IMR-90 (cell line): ENCODE measurements around the gene PTGDS. TPM values are rescaled to one million over a fixed set of nuclear protein-coding genes. Genes with fewer than 3 reads are reported as not detected.
A peak's percentile ranks its signal among the peaks of the same experiment; 100 is the strongest.

ENCODE experiments used
- ATAC-seq: fragments of 200-7000 bp; cut with Tn5 transposase; 2 replicates; pipeline ENCODE4 v1.9.1; 2020; ENCODE audit warnings: low read depth, mild to moderate bottlenecking, moderate library complexity
- BruUV-seq: library from RNA; stranded (reverse); fragments of 400-500 nt; replicated peaks from 2 replicates; lab custom pipeline; 2021; lab: Mats Ljungman, UMichigan
- CTCF ChIA-PET: fragments of 300-600 bp; formaldehyde crosslinking; extraction: SDS; loops from one replicate; lab custom pipeline; 2021; ENCODE audit warnings: antibody characterized with exemption; lab: Yijun Ruan, JAX
- POLR2A ChIA-PET: fragments of 300-600 bp; sonication (Branson Sonifier 250); formaldehyde crosslinking; loops from one replicate; lab custom pipeline; 2022; ENCODE audit warnings: antibody characterized with exemption; ENCODE audit not compliant: unreplicated experiment; lab: Charles Lee
- DNase-seq: peaks from one replicate; pipeline ENCODE4 v3.0.0; 2013
- H2AFZ ChIP-seq: replicated peaks from 2 replicates; pipeline ENCODE3; 2013; ENCODE audit warnings: low read length, mild to moderate bottlenecking; ENCODE audit not compliant: poor library complexity
- H2AK5ac ChIP-seq: 2 replicates; pipeline ENCODE4 v1.6.1; 2013; ENCODE audit warnings: low read depth, low read length, inconsistent platforms
- H2AK9ac ChIP-seq: replicated peaks from 2 replicates; pipeline ENCODE3; 2013; ENCODE audit warnings: mild to moderate bottlenecking, low read depth, low read length, moderate library complexity; ENCODE audit not compliant: poor library complexity
- H2BK120ac ChIP-seq: 2 replicates; pipeline ENCODE4 v1.6.1; 2013; ENCODE audit warnings: low read depth, low read length, inconsistent platforms
- H2BK15ac ChIP-seq: 3 replicates; pipeline ENCODE4 v1.6.1; 2013; ENCODE audit warnings: low read depth, low read length, inconsistent platforms
- H2BK20ac ChIP-seq: 2 replicates; pipeline ENCODE4 v1.6.1; 2013; ENCODE audit warnings: low read depth, mild to moderate bottlenecking, inconsistent platforms, low read length, moderate library complexity
- H2BK5ac ChIP-seq: 2 replicates; pipeline ENCODE4 v1.6.1; 2013; ENCODE audit warnings: mild to moderate bottlenecking, low read depth, low read length, inconsistent platforms; ENCODE audit not compliant: poor library complexity, severe bottlenecking
- H3K14ac ChIP-seq: replicated peaks from 2 replicates; pipeline ENCODE4 v1.6.1; 2013; ENCODE audit warnings: low read depth, low read length, inconsistent platforms
- H3K18ac ChIP-seq: 2 replicates; pipeline ENCODE4 v1.6.1; 2013; ENCODE audit warnings: low read depth, low read length, control low read depth
- H3K23ac ChIP-seq: 2 replicates; pipeline ENCODE4 v1.6.1; 2013; ENCODE audit warnings: low read depth, low read length, inconsistent platforms
- H3K27ac ChIP-seq: 2 replicates; pipeline ENCODE4 v1.5.1; 2013; ENCODE audit warnings: mild to moderate bottlenecking, control low read depth, low read length; ENCODE audit not compliant: insufficient read depth
- H3K27me3 ChIP-seq: 2 replicates; pipeline ENCODE4 v1.6.1; 2013; ENCODE audit warnings: low read length; ENCODE audit not compliant: control insufficient read depth, insufficient read depth
- H3K36me3 ChIP-seq: 2 replicates; pipeline ENCODE4 v1.6.1; 2013; ENCODE audit warnings: low read length, mixed read lengths; ENCODE audit not compliant: control insufficient read depth, insufficient read depth
- H3K4ac ChIP-seq: 2 replicates; pipeline ENCODE4 v1.6.1; 2013; ENCODE audit warnings: low read depth, low read length, inconsistent platforms
- H3K4me1 ChIP-seq: 2 replicates; pipeline ENCODE4 v1.6.1; 2013; ENCODE audit warnings: low read length, mixed read lengths; ENCODE audit not compliant: control insufficient read depth, insufficient read depth
- H3K4me2 ChIP-seq: 2 replicates; pipeline ENCODE4 v1.6.1; 2013; ENCODE audit warnings: low read depth, mild to moderate bottlenecking, control low read depth, low read length, moderate library complexity
- H3K4me3 ChIP-seq: 2 replicates; pipeline ENCODE4 v1.5.1; 2013; ENCODE audit warnings: low read depth, mild to moderate bottlenecking, control low read depth, low read length, moderate library complexity; ENCODE audit not compliant: insufficient read depth
- H3K56ac ChIP-seq: 2 replicates; pipeline ENCODE4 v1.6.1; 2013; ENCODE audit warnings: low read length, inconsistent platforms; ENCODE audit not compliant: insufficient read depth; ENCODE audit errors: extremely low read depth
- H3K79me1 ChIP-seq, 2 experiments: 2 replicates each; pipeline ENCODE4 v1.6.1; 2013; ENCODE audit warnings: low read length in 2 of 2, inconsistent platforms in 1 of 2, low read depth in 1 of 2
- H3K9ac ChIP-seq: 2 replicates; pipeline ENCODE4 v1.6.1; 2013; ENCODE audit warnings: low read depth, low read length, control low read depth
- H3K9me1 ChIP-seq: 2 replicates; pipeline ENCODE4 v1.6.1; 2013; ENCODE audit warnings: low read length, inconsistent platforms; ENCODE audit not compliant: insufficient read depth
- H3K9me3 ChIP-seq: 2 replicates; pipeline ENCODE4 v1.6.1; 2013; ENCODE audit warnings: low read length; ENCODE audit not compliant: control insufficient read depth, insufficient read depth
- H4K20me1 ChIP-seq: 2 replicates; pipeline ENCODE4 v1.6.1; 2013; ENCODE audit warnings: low read length, inconsistent platforms; ENCODE audit not compliant: insufficient read depth
- H4K5ac ChIP-seq: 2 replicates; pipeline ENCODE4 v1.6.1; 2013; ENCODE audit warnings: mild to moderate bottlenecking, low read depth, low read length, control low read depth
- H4K8ac ChIP-seq, 2 experiments: 2 replicates each; pipeline ENCODE4 v1.6.1; 2013; ENCODE audit warnings: low read depth in 2 of 2, low read length in 2 of 2, control low read depth in 1 of 2, inconsistent platforms in 1 of 2
- H4K91ac ChIP-seq: 2 replicates; pipeline ENCODE4 v1.6.1; 2013; ENCODE audit warnings: low read depth, low read length, inconsistent platforms; ENCODE audit not compliant: insufficient read depth
- BHLHE40 ChIP-seq: fragments of 150-350 bp; IDR thresholded peaks from 2 replicates; pipeline ENCODE4 v1.6.1; 2016; ENCODE audit warnings: mild to moderate bottlenecking, low read depth, low read length
- CEBPB ChIP-seq: IDR thresholded peaks from 2 replicates; pipeline ENCODE4 v1.6.1; 2012; ENCODE audit warnings: low read depth, low read length, improper control_type of control experiment
- CHD1 ChIP-seq: IDR thresholded peaks from 2 replicates; pipeline ENCODE4 v1.6.1; 2012; ENCODE audit warnings: low read depth, low read length, improper control_type of control experiment
- CTCF ChIP-seq: conservative IDR thresholded peaks from 2 replicates; pipeline ENCODE4 v1.5.1; 2012; ENCODE audit warnings: mild to moderate bottlenecking, low read depth, low read length, improper control_type of control experiment
- ELK1 ChIP-seq: fragments of 150-350 bp; IDR thresholded peaks from 2 replicates; pipeline ENCODE4 v1.6.1; 2016; ENCODE audit warnings: low read depth, mild to moderate bottlenecking, low read length, moderate library complexity, borderline replicate concordance
- FOS ChIP-seq: fragments of 150-350 bp; IDR thresholded peaks from 2 replicates; pipeline ENCODE4 v1.6.1; 2016; ENCODE audit warnings: low read depth, low read length
- MAFK ChIP-seq: IDR thresholded peaks from 2 replicates; pipeline ENCODE4 v1.6.1; 2012; ENCODE audit warnings: low read depth, low read length, improper control_type of control experiment
- MAZ ChIP-seq: IDR thresholded peaks from 2 replicates; pipeline ENCODE4 v1.6.1; 2012; ENCODE audit warnings: low read depth, mild to moderate bottlenecking, low read length, improper control_type of control experiment, moderate library complexity, borderline replicate concordance
- MXI1 ChIP-seq: IDR thresholded peaks from 2 replicates; pipeline ENCODE4 v1.6.1; 2012; ENCODE audit warnings: low read depth, mild to moderate bottlenecking, low read length, moderate library complexity, borderline replicate concordance
- NFE2L2 ChIP-seq: fragments of 150-350 bp; IDR thresholded peaks from 2 replicates; pipeline ENCODE4 v1.6.1; 2016; ENCODE audit warnings: low read depth, mild to moderate bottlenecking, low read length
- POLR2A ChIP-seq: IDR thresholded peaks from 2 replicates; pipeline ENCODE4 v1.6.1; 2012; ENCODE audit warnings: mild to moderate bottlenecking, low read depth, low read length
- RAD21 ChIP-seq: IDR thresholded peaks from 2 replicates; pipeline ENCODE4 v1.6.1; 2012; ENCODE audit warnings: low read length, improper control_type of control experiment
- RCOR1 ChIP-seq: IDR thresholded peaks from 2 replicates; pipeline ENCODE4 v1.6.1; 2012; ENCODE audit warnings: mild to moderate bottlenecking, low read length, improper control_type of control experiment; ENCODE audit not compliant: insufficient replicate concordance
- RFX5 ChIP-seq: IDR thresholded peaks from 2 replicates; pipeline ENCODE4 v1.8.0; 2012; ENCODE audit warnings: low read depth, mild to moderate bottlenecking, low read length, moderate library complexity
- SMC3 ChIP-seq: fragments of 150-350 bp; IDR thresholded peaks from 2 replicates; pipeline ENCODE4 v1.6.1; 2016; ENCODE audit warnings: low read depth, mild to moderate bottlenecking, antibody characterized with exemption, low read length, moderate library complexity
- USF2 ChIP-seq: fragments of 150-350 bp; IDR thresholded peaks from 2 replicates; pipeline ENCODE4 v1.6.1; 2017; ENCODE audit warnings: mild to moderate bottlenecking, antibody characterized with exemption, low read length, low read depth
- WGBS, 2 experiments: methylation state at CpG; one replicate each; pipeline versions ENCODE4 v1.1.5 to v1.1.7; 2013; ENCODE audit warnings: missing lambda C conversion rate in 2 of 2; ENCODE audit not compliant: insufficient read length in 1 of 2; ENCODE audit errors: extremely low coverage in 2 of 2; 5-methylcytosine and 5-hydroxymethylcytosine counted together
- dilution Hi-C: fragments of 300-500 bp; cut with HindIII; formaldehyde crosslinking; loops from one replicate; pipeline ENCODE4 v1.14.3; 2018; ENCODE audit warnings: low sequenced_read_pairs; ENCODE audit not compliant: unreplicated experiment
- in situ Hi-C: fragments of 300-500 bp; cut with MboI; formaldehyde crosslinking; loops from 3 replicates; pipeline ENCODE4 v1.14.3; 2019; ENCODE audit warnings: low sequenced_read_pairs, inconsistent platforms, mixed read lengths
- intact Hi-C: fragments of 100-400 bp; cut with micrococcal nuclease; formaldehyde crosslinking; loops from 2 replicates; pipeline ENCODE4 v1.10.0; 2022
- polyA plus RNA-seq, 3 experiments: library from polyadenylated mRNA; depleted of rRNA; stranded (reverse); fragments of >200 nt; gene quantifications; 2 replicates each; pipeline ENCODE4 v1.2.3, GENCODE V29; 2012; ENCODE audit warnings: low replicate concordance in 1 of 3
- total RNA-seq: library from RNA; depleted of rRNA; stranded (reverse); fragments of >200 nt; gene quantifications from 2 replicates; pipeline ENCODE4 v1.2.3, GENCODE V29; 2012

Gene PTGDS
- total and polyA plus RNA-seq, 2 of the 4 experiments (the other 2 are of a cell fraction), result 1.2 TPM; not detected in 1

- Histone ChIP-seq H3K56ac (no peak overlapping the region), H3K4me2 (peak overlapping the region; percentile 19; the same call in 1 of the 2 replicates), H3K9ac (no peak overlapping the region), H2BK20ac (no peak overlapping the region), H4K8ac (no peak overlapping the region), H2AFZ (no peak overlapping the region), H2AK5ac (no peak overlapping the region), H3K36me3 (peaks cover 42% of the 10 kb centered on the region), H2AK9ac (no peak overlapping the region), H4K5ac (no peak overlapping the region), H3K4me1 (peaks cover 4% of the 10 kb centered on the region), H3K4me3 (no peak overlapping the region), H3K23ac (no peak overlapping the region), H2BK15ac (no peak overlapping the region), H2BK120ac (no peak overlapping the region), H2BK5ac (no peak overlapping the region), H3K14ac (no peak overlapping the region), H3K18ac (no peak overlapping the region), H3K9me1 (peaks cover 8% of the 10 kb centered on the region), H3K79me1 (peaks cover 5 to 38% of the 10 kb centered on the region in 2 experiments), H3K9me3 (no peaks in the 10 kb centered on the region), H3K4ac (no peak overlapping the region), H3K27me3 (no peaks in the 10 kb centered on the region), H3K27ac (no peak overlapping the region), H4K91ac (no peak overlapping the region), H4K20me1 (peaks cover 22% of the 10 kb centered on the region)
- CTCF ChIA-PET, result no interaction called here
- ATAC-seq, result no peak
- POLR2A ChIA-PET, result no interaction called here
- in situ Hi-C loops (no loop called here), dilution Hi-C loops (no loop called here), intact Hi-C loops (no loop called here)
- no TSS peak for BruUV-seq
- WGBS, 2 experiments, result 85% methylated on average over 4 of the region's 16 CpGs; no CpG with 5 or more reads in 1 of the 2 experiments
- no peak for DNase-seq
- TF ChIP-seq RFX5 (no peak), MAZ (no peak), NFE2L2 (no peak), CEBPB (no peak), SMC3 (no peak), USF2 (no peak), FOS (no peak), CHD1 (no peak), POLR2A (no peak), MXI1 (no peak), ELK1 (no peak), RCOR1 (no peak), RAD21 (no peak), BHLHE40 (no peak), MAFK (no peak), CTCF (no peak)
Observed at GRCh38 chr9:136942881-136943230, 34.4 kb upstream of the PTGDS start.
